Kidney (tissue), 14 donors: ENCODE data around the gene CNOT1. TPM values are rescaled to one million over a fixed set of nuclear protein-coding genes. Genes with fewer than 3 reads are reported as not detected.

Experiments
- DNase-seq, 5 donors: peaks; one replicate each; pipeline ENCODE4 v3.0.0-alpha.2; 2013 to 2020
- FAIRE-seq: peaks from 2 replicates; lab custom pipeline; 2012; peaks lifted over from hg19 to GRCh38; lab: Jason Lieb, UNC
- H3K27ac ChIP-seq, 2 donors: one replicate each; pipeline ENCODE4 v1.7.0; 2013; ENCODE audit warnings: low read depth in 2 of 2, low read length in 2 of 2, inconsistent platforms in 1 of 2
- H3K27me3 ChIP-seq: one replicate; pipeline ENCODE4 v1.7.1; 2013; ENCODE audit warnings: low read length, inconsistent platforms; ENCODE audit not compliant: control insufficient read depth, insufficient read depth
- H3K36me3 ChIP-seq, 3 donors: one replicate each; pipeline versions ENCODE4 v1.7.0 to v1.7.1; 2013; ENCODE audit warnings: low read length in 3 of 3, control low read depth in 1 of 3, inconsistent platforms in 1 of 3; ENCODE audit not compliant: insufficient read depth in 3 of 3, control insufficient read depth in 2 of 3
- H3K4me1 ChIP-seq, 3 donors: one replicate each; pipeline versions ENCODE4 v1.7.0 to v1.7.1; 2013; ENCODE audit warnings: low read length in 3 of 3, inconsistent platforms in 1 of 3, low read depth in 1 of 3; ENCODE audit not compliant: control insufficient read depth in 2 of 3, insufficient read depth in 2 of 3
- H3K4me3 ChIP-seq, 3 donors: one replicate each; pipeline versions ENCODE4 v1.7.0 to v1.8.1; 2013; ENCODE audit warnings: low read length in 3 of 3, control low read depth in 1 of 3, inconsistent platforms in 1 of 3
- H3K9ac ChIP-seq, 3 donors: one replicate each; pipeline versions ENCODE4 v1.7.0 to v1.7.1; 2013; ENCODE audit warnings: low read length in 3 of 3, control low read depth in 1 of 3, inconsistent platforms in 1 of 3
- H3K9me3 ChIP-seq, 3 donors: one replicate each; pipeline versions ENCODE4 v1.7.0 to v1.7.1; 2013; ENCODE audit warnings: low read length in 3 of 3, control low read depth in 1 of 3, inconsistent platforms in 1 of 3; ENCODE audit not compliant: control insufficient read depth in 2 of 3, insufficient read depth in 1 of 3
- intact Hi-C: fragments of 100-400 bp; cut with DNase I; formaldehyde crosslinking; loops from one replicate; pipeline ENCODE4 v1.11.1; 2022
- polyA plus RNA-seq: library from polyadenylated mRNA; stranded (reverse); fragments of 350-450 nt; fragmentation: Illumina TruSeq; extraction: RNeasy Lipid Tissue Mini Kit (QIAGEN cat#74804); gene quantifications from one replicate; pipeline ENCODE4 v1.2.3, GENCODE V29; 2014; ENCODE audit warnings: low read depth, low replicate concordance; ENCODE audit not compliant: insufficient read depth
- total RNA-seq: library from RNA; stranded (reverse); fragmentation: NEBNext Ultra II Directional; extraction: Animal tissue kit (Norgen Biotek cat#: 25700); gene quantifications from one replicate; pipeline ENCODE4 v1.2.1, GENCODE V29; 2021
- TF ChIP-seq, protein P1 (sequence below): IDR thresholded peaks from 3 replicates; pipeline ENCODE4 v1.5.1; 2012; ENCODE audit warnings: mild to moderate bottlenecking, moderate library complexity, borderline replicate concordance; ENCODE audit not compliant: insufficient read depth; ENCODE audit errors: extremely low read depth
- donor health status: control.
- donor health status: control.
- donor health status: control.
- donor health status: control.
- donor health status: control.
- donor health status: DM: yes; HTN: yes; CAD: no.
- donor health status: Normal renal cell carcinoma (clear cell type).

Gene CNOT1
- total and polyA plus RNA-seq, 2 donors from 2014 or later = 54.8 to 147 TPM

DNA sequence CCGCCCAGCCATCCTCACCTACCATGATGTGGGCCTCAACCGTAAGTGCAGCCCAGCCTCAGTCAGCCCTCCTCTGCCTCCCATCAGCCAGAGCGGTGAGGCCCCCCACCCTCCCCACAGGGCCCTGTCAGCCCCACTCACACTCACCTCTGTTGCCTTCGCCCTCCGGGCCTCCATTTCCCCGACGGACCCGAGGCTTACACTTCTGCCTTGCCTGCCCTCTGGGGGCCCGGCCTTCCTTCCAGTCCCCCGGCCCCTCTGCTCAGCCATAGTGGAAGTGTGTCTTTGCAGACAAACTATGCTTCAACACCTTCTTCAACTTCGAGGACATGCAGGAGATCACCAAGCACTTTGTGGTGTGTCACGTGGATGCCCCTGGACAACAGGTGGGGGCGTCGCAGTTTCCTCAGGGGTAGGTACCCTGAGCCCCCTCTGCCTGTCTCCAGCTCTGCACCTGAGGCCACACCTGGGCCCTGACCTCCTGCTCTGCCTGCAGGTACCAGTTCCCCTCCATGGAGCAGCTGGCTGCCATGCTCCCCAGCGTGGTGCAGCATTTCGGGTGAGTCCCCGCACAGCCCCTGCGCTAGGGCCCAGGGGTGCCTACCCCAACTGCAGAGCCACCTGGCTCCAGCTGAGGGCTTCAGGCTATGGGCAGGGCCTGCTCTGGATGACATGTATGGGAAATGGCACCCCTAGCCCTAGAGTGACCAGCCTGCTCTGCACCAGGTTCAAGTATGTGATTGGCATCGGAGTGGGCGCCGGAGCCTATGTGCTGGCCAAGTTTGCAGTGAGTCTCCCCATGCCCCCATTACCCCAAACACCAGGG is 125.5 kb downstream of the CNOT1 start:
- no peak for FAIRE-seq
- TF ChIP-seq, protein P1, sequence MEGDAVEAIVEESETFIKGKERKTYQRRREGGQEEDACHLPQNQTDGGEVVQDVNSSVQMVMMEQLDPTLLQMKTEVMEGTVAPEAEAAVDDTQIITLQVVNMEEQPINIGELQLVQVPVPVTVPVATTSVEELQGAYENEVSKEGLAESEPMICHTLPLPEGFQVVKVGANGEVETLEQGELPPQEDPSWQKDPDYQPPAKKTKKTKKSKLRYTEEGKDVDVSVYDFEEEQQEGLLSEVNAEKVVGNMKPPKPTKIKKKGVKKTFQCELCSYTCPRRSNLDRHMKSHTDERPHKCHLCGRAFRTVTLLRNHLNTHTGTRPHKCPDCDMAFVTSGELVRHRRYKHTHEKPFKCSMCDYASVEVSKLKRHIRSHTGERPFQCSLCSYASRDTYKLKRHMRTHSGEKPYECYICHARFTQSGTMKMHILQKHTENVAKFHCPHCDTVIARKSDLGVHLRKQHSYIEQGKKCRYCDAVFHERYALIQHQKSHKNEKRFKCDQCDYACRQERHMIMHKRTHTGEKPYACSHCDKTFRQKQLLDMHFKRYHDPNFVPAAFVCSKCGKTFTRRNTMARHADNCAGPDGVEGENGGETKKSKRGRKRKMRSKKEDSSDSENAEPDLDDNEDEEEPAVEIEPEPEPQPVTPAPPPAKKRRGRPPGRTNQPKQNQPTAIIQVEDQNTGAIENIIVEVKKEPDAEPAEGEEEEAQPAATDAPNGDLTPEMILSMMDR = no peak
- Histone ChIP-seq H3K9ac (no peak overlapping the region), H3K36me3 (no peaks in the 10 kb centered on the region), H3K27ac (no peak overlapping the region), H3K4me1 (peaks cover 0 to 9% (median 0%) of the 10 kb centered on the region in 3 donors), H3K27me3 (no peaks in the 10 kb centered on the region), H3K9me3 (no peaks in the 10 kb centered on the region), H3K4me3 (no peak overlapping the region)
- DNase-seq = peak in 2 of 5 donors; percentile 38 to 64
- intact Hi-C loops = no loop called here

DNA sequence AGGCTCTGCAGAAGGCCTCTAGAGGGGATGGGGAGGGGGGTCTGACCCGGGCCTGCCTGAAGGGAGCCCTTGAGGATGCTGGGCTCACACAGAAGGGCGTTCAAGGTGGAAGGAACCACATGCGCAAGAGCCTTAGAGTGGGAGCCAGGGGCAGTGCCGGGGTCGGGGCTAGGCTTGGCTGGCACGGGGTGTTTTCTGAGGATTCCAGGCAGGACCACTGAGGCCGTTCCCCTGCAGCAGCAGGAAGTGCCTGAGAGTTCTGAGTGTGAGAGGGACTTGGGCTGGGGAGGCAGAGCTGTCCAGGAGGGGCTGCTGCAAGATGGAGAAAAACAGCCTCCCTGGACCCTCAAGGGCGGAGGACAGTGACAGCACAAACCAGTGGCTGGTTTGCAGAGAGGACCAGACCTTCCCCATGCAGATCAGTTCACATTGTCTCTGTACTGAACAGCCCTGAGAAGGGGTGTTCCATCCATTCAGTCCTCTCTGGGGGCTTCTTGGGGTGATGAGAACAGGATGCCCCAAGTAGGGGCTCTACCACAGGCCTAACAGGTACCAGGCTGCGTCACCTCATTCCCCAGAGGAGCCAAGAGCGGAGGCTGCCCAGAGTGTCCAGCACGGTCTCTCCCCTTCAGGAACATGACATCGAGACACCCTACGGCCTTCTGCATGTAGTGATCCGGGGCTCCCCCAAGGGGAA is 126.3 kb downstream of the CNOT1 start:
- DNase-seq (peak in 2 of 5 donors; percentile 43 to 52), FAIRE-seq (no peak)
- Histone ChIP-seq H3K27ac (no peak overlapping the region), H3K4me3 (no peak overlapping the region), H3K9ac (no peak overlapping the region), H3K9me3 (no peaks in the 10 kb centered on the region), H3K4me1 (peaks cover 0 to 9% (median 0%) of the 10 kb centered on the region in 3 donors), H3K36me3 (no peaks in the 10 kb centered on the region), H3K27me3 (no peaks in the 10 kb centered on the region)
- TF ChIP-seq, protein P1 = no peak
- intact Hi-C loops = no loop called here

- intact Hi-C loops = no loop called here
- DNase-seq = peak in 2 of 5 donors; percentile 30 to 54
- Histone ChIP-seq H3K36me3 (no peaks in the 10 kb centered on the region), H3K27ac (no peak overlapping the region), H3K4me1 (peaks cover 0 to 9% (median 0%) of the 10 kb centered on the region in 3 donors), H3K4me3 (no peak overlapping the region), H3K9ac (no peak overlapping the region), H3K9me3 (no peaks in the 10 kb centered on the region), H3K27me3 (no peaks in the 10 kb centered on the region)
- TF ChIP-seq, protein P1 = no peak
- no peak for FAIRE-seq
Observed at GRCh38 chr16:58502217-58502921, 127.3 kb downstream of the CNOT1 start.
